Mesendoderm (in vitro differentiated cells): Measurements from ENCODE around the gene NHSL2.

Source experiments
- DNase-seq: peaks from one replicate; pipeline ENCODE4 v3.0.0; 2013
- H2AK5ac ChIP-seq: 2 replicates; pipeline ENCODE4 v1.6.1; 2013; ENCODE audit warnings: low read length, inconsistent platforms
- H2BK120ac ChIP-seq: 2 replicates; pipeline ENCODE4 v1.6.1; 2013; ENCODE audit warnings: low read depth, mild to moderate bottlenecking, low read length, moderate library complexity, mixed read lengths
- H2BK15ac ChIP-seq: replicated peaks from 2 replicates; pipeline ENCODE4 v1.6.1; 2013; ENCODE audit warnings: low read depth, mild to moderate bottlenecking, moderate library complexity
- H2BK5ac ChIP-seq: 2 replicates; pipeline ENCODE4 v1.6.1; 2013; ENCODE audit warnings: low read length, inconsistent platforms
- H3K18ac ChIP-seq: 2 replicates; pipeline ENCODE4 v1.6.1; 2013; ENCODE audit warnings: mild to moderate bottlenecking, low read length, mixed read lengths
- H3K23ac ChIP-seq: one replicate; pipeline ENCODE4 v1.6.1; 2013; ENCODE audit warnings: low read length
- H3K27ac ChIP-seq: 2 replicates; pipeline ENCODE4 v1.5.1; 2013; ENCODE audit warnings: low read depth, mild to moderate bottlenecking, inconsistent platforms, low read length, moderate library complexity
- H3K27me3 ChIP-seq: 2 replicates; pipeline ENCODE4 v1.6.1; 2013; ENCODE audit warnings: low read length, control low read depth, mild to moderate bottlenecking, inconsistent platforms; ENCODE audit not compliant: insufficient read depth, poor library complexity
- H3K36me3 ChIP-seq: 2 replicates; pipeline ENCODE4 v1.6.1; 2013; ENCODE audit warnings: low read length, inconsistent platforms; ENCODE audit not compliant: control insufficient read depth, insufficient read depth
- H3K4ac ChIP-seq: one replicate; pipeline ENCODE4 v1.6.1; 2013; ENCODE audit warnings: low read depth, mild to moderate bottlenecking, low read length, moderate library complexity
- H3K4me1 ChIP-seq: 2 replicates; pipeline ENCODE4 v1.6.1; 2013; ENCODE audit warnings: low read depth, low read length, inconsistent platforms; ENCODE audit not compliant: control insufficient read depth
- H3K4me2 ChIP-seq: 2 replicates; pipeline ENCODE4 v1.6.1; 2013; ENCODE audit warnings: low read length
- H3K4me3 ChIP-seq: 2 replicates; pipeline ENCODE4 v1.5.1; 2013; ENCODE audit warnings: mild to moderate bottlenecking, low read length
- H3K56ac ChIP-seq: one replicate; pipeline ENCODE4 v1.6.1; 2013; ENCODE audit warnings: low read length
- H3K79me1 ChIP-seq: 2 replicates; pipeline ENCODE4 v1.6.1; 2013; ENCODE audit warnings: low read length, inconsistent platforms
- H3K79me2 ChIP-seq: 2 replicates; pipeline ENCODE4 v1.6.1; 2013; ENCODE audit warnings: mild to moderate bottlenecking, low read length; ENCODE audit not compliant: control insufficient read depth, insufficient read depth
- H3K9ac ChIP-seq: 2 replicates; pipeline ENCODE4 v1.6.1; 2013; ENCODE audit warnings: low read length, inconsistent platforms
- H4K5ac ChIP-seq: one replicate; pipeline ENCODE4 v1.6.1; 2013; ENCODE audit warnings: low read length
- H4K8ac ChIP-seq: one replicate; pipeline ENCODE4 v1.6.1; 2013; ENCODE audit warnings: low read depth, mild to moderate bottlenecking, control low read depth, low read length, moderate library complexity
- WGBS: extraction: QIAGEN DNeasy Blood & Tissue Kit; methylation state at CpG from one replicate; pipeline ENCODE4 v1.1.7; 2013; ENCODE audit warnings: low lambda C conversion rate, missing lambda C conversion rate; ENCODE audit not compliant: insufficient coverage; ENCODE audit errors: extremely low coverage; 5-methylcytosine and 5-hydroxymethylcytosine counted together

NHSL2 gene

DNA sequence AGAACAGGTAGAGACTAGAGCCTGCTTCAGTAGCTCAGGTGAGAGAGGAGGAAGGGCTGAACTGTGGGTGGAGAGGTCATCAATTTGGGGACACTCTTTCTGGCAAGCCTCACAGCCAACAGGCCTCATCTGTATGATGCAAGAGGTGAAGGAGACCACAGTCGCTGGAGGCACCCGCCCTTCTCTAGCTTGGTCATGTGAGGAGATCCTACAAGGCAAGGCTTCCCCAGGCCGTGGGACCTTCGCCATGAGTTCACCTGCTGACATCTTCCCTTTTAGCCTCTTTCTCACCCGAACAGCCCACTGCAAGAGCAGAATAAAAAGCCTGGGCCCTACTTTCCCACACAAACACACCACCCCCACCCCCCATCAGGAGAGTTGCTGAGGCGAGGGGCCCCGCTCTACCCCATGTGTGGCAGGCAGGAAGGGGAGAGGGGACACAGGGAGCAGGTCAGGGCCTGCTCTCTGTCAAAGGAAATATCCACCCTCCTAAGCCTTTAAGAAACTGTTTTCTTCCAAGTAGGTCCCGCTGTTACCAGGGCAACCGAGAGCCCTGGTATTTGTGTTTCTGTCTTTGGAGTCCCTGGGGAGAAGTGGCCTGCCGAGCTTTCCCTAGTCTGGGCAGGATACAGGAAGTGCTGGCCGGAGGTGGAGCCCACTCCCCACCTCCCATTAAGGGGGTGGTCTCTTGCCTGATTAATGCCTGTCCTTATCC is 213.0 kb downstream of the NHSL2 start:
- Histone ChIP-seq H2BK5ac (no peak overlapping the region), H3K23ac (no peak overlapping the region), H3K4ac (no peak overlapping the region), H3K36me3 (no peaks in the 10 kb centered on the region), H3K27me3 (no peaks in the 10 kb centered on the region), H2BK15ac (no peak overlapping the region), H3K9ac (no peak overlapping the region), H3K27ac (peak overlapping the region; percentile 63), H3K4me3 (no peak overlapping the region), H2BK120ac (no peak overlapping the region), H3K56ac (peak overlapping the region; percentile 25), H3K4me1 (peaks cover 7% of the 10 kb centered on the region), H2AK5ac (no peak overlapping the region), H4K5ac (no peak overlapping the region), H3K79me2 (no peaks in the 10 kb centered on the region), H4K8ac (no peak overlapping the region), H3K4me2 (no peak overlapping the region), H3K79me1 (no peaks in the 10 kb centered on the region), H3K18ac (no peak overlapping the region)
- DNase-seq = peak; percentile 96
- WGBS = no CpG with 5 or more reads among the region's 11 CpGs

DNA sequence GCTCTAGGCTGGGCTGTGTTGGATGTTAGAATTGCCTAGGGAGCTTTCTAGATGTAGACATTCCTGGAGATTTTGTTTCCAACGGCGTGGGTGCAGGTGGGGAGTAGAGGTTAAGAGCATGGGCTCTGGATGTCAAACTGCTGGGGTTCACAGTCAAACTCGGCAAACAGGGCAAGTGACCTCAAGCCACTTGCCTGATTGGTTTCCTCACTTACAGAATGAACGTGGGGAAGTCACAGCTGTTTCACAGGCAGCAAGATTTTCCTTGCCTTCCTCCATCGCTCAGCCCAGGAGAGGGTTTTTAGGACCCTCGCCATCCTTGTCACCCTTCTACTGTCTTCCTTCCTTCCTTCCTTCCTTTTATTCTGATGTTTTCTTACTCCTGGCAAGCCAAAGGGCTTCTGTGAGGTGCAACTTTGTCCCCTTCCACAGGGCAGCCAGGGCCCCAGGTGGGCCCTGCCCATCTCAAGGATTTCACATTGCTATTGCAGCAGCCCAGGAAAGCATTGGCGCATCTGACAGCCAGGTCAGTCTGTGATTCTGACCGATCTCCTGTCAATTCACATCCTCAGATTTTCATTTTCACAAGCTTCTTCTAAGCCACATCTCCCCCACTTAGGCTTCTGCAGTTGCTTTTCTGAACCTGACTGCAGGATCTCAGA is 214.0 kb downstream of the NHSL2 start:
- Histone ChIP-seq H3K18ac (no peak overlapping the region), H4K8ac (no peak overlapping the region), H3K27me3 (no peaks in the 10 kb centered on the region), H3K4ac (no peak overlapping the region), H3K4me3 (no peak overlapping the region), H2AK5ac (no peak overlapping the region), H3K36me3 (no peaks in the 10 kb centered on the region), H3K27ac (no peak overlapping the region), H3K4me2 (no peak overlapping the region), H2BK5ac (no peak overlapping the region), H2BK15ac (no peak overlapping the region), H4K5ac (no peak overlapping the region), H3K79me2 (no peaks in the 10 kb centered on the region), H3K56ac (no peak overlapping the region), H3K9ac (no peak overlapping the region), H3K23ac (no peak overlapping the region), H2BK120ac (no peak overlapping the region), H3K79me1 (no peaks in the 10 kb centered on the region), H3K4me1 (peaks cover 7% of the 10 kb centered on the region)
- DNase-seq = peak; percentile 33
- WGBS = no CpG with 5 or more reads among the region's 8 CpGs

DNA sequence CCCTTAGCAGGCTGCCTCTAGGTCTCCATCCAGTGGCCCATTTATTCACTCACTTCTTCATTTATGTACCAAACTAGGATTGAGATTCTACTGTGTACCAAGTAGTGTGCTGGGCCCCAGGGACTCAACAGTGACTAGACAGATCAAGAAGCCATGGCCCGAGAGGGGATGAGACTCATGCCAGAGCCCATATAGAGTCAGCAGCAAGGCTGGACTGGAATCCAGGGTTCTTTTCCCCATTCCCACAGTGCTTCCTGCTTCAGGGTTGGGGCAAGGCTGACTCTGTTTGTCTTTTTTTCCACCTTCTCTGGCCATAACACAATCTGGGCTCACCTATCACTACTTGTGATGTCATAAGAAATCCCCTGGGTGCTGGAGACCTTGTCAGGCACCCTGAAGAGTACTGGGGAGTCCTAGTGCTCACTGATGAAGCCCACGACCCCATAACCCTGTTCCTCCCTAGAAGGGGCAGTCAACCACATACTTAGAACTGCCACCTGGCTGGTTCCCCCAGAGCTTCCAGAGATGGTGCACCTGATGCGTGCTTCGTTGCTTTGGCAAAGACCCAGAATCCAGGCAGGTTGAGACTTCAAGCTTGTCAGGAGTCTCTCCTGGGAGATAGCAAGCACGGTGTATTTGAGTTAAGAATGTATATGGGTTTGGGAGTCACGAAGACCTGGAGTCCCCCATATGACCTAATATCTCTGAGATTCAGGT is 214.8 kb downstream of the NHSL2 start:
- H3K18ac ChIP-seq = no peak overlapping the region
- WGBS = no CpG with 5 or more reads among the region's 6 CpGs
- no peak overlapping the region for H3K23ac ChIP-seq
- H3K79me1 ChIP-seq = no peaks in the 10 kb centered on the region
- DNase-seq = no peak
- H2BK15ac ChIP-seq = no peak overlapping the region
- H3K9ac ChIP-seq = no peak overlapping the region
- no peak overlapping the region for H3K4me2 ChIP-seq
- no peaks in the 10 kb centered on the region for H3K27me3 ChIP-seq
- no peaks in the 10 kb centered on the region for H3K79me2 ChIP-seq
- no peak overlapping the region for H4K8ac ChIP-seq
- H3K4me3 ChIP-seq = no peak overlapping the region
- peaks cover 7% of the 10 kb centered on the region for H3K4me1 ChIP-seq
- no peak overlapping the region for H2BK120ac ChIP-seq
- H2BK5ac ChIP-seq = no peak overlapping the region
- no peak overlapping the region for H2AK5ac ChIP-seq
- H3K56ac ChIP-seq = no peak overlapping the region
- no peak overlapping the region for H4K5ac ChIP-seq
- H3K36me3 ChIP-seq = no peaks in the 10 kb centered on the region
- no peak overlapping the region for H3K4ac ChIP-seq
- H3K27ac ChIP-seq = no peak overlapping the region

DNA sequence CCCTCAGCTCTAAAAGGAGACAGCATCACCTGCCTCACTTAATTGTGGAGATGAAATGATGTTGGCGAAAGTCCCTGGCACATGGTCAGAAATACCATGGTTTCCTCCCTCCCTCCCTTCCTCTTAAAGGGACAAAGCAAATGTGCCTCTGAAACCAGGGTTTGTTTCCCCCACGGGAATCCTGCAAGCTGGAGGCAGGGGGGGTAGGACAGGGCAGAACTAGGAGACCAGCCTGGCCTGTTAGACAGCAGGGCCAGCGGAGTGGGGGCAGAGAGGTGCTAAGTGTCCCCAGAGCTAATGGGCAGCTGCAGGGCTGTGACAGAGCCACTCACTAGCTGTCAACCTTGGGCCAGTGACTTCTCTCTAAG is 215.4 kb downstream of the NHSL2 start:
- Histone ChIP-seq H3K18ac (peak overlapping the region; percentile 8), H3K4me1 (peaks cover 7% of the 10 kb centered on the region), H3K4me3 (no peak overlapping the region), H3K36me3 (no peaks in the 10 kb centered on the region), H3K79me2 (no peaks in the 10 kb centered on the region), H3K79me1 (no peaks in the 10 kb centered on the region), H2BK120ac (no peak overlapping the region), H3K27ac (no peak overlapping the region), H2AK5ac (no peak overlapping the region), H3K4ac (no peak overlapping the region), H4K5ac (no peak overlapping the region), H3K23ac (no peak overlapping the region), H3K9ac (no peak overlapping the region), H3K4me2 (no peak overlapping the region), H2BK15ac (no peak overlapping the region), H3K27me3 (no peaks in the 10 kb centered on the region), H4K8ac (no peak overlapping the region), H2BK5ac (no peak overlapping the region), H3K56ac (peak overlapping the region; percentile 2)
- DNase-seq = no peak
- WGBS = no CpG with 5 or more reads among the region's 3 CpGs

DNA sequence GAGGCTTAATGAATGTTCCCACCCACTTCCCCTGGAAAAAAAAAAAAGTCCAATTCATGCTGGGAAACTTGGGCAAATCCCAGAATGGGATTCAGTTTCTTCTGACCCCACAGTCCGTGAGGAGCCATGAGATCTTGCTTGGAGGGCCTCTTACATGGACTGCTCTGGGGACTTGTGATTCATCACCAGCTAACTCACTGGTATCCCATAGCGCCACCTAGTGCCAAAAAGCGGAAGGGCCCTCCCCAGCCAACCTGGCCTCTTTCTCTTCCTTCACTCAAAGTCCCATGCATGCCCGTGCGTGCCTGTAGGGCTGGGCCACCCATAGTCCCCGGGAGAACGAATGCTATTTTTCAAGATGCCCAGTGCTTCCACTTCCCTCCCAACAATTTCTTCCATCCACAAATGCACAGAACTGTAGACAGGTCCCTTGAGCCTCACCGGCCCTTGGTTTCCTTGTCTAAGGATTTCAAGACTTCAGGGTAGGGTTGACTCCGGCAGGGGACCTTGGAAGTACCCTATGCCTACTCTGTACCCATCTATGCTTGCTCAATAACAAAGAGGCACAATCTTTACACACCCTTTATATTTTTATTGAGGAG is 216.0 kb downstream of the NHSL2 start:
- Histone ChIP-seq H3K4me2 (no peak overlapping the region), H3K27me3 (no peaks in the 10 kb centered on the region), H3K18ac (no peak overlapping the region), H2AK5ac (no peak overlapping the region), H2BK5ac (no peak overlapping the region), H3K4me3 (no peak overlapping the region), H3K36me3 (no peaks in the 10 kb centered on the region), H2BK15ac (no peak overlapping the region), H3K56ac (peak overlapping the region; percentile 22), H3K23ac (no peak overlapping the region), H3K4me1 (peaks cover 7% of the 10 kb centered on the region), H3K4ac (no peak overlapping the region), H4K5ac (no peak overlapping the region), H3K79me1 (no peaks in the 10 kb centered on the region), H3K79me2 (no peaks in the 10 kb centered on the region), H4K8ac (no peak overlapping the region), H3K9ac (no peak overlapping the region), H2BK120ac (no peak overlapping the region), H3K27ac (no peak overlapping the region)
- WGBS = no CpG with 5 or more reads among the region's 9 CpGs
- DNase-seq = peak; percentile 87
